ENCODE results near the gene PKIG.

Gene PKIG

DNA sequence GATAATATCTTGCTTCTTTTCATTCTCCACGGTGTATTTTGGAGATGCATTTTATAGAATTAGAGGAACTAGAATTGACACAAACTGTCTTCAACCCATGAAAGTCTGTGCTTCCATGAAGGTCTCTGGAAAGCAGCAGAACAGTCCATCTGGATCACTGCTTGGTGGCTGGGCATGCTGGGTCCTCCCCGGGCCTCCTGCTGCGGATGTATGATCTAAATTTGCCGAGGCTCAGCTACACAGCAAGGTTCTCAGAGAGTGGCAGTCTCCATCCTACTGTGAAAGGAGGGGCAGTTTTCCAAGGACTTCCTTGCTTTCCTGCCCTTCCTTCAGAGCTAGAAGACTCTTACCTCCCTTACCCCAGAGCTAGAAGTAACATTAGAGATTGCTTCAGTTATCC lies 15.1 kb downstream of the PKIG start:
- DNase-seq: no peak

DNA sequence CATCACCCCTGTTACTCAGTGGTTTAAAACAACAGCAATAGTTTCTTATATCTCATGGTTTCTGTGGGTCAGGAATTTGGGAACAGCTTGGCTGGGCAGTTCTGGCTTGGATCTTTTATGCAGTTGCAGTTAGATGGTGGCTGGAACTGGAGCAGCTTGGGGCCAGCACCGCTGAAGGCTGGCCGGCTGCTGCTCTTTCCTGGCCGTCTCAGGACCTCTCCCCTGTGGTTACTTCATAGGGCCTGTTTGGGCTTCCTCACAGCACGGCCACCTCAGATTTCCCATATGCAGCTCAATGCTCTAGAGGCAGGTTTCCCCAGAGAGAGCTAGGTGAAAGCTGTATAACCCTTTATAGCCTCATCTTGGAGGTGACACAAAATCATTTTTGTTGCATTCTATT lies 15.6 kb downstream of the PKIG start:
- DNase-seq: no peak

DNA sequence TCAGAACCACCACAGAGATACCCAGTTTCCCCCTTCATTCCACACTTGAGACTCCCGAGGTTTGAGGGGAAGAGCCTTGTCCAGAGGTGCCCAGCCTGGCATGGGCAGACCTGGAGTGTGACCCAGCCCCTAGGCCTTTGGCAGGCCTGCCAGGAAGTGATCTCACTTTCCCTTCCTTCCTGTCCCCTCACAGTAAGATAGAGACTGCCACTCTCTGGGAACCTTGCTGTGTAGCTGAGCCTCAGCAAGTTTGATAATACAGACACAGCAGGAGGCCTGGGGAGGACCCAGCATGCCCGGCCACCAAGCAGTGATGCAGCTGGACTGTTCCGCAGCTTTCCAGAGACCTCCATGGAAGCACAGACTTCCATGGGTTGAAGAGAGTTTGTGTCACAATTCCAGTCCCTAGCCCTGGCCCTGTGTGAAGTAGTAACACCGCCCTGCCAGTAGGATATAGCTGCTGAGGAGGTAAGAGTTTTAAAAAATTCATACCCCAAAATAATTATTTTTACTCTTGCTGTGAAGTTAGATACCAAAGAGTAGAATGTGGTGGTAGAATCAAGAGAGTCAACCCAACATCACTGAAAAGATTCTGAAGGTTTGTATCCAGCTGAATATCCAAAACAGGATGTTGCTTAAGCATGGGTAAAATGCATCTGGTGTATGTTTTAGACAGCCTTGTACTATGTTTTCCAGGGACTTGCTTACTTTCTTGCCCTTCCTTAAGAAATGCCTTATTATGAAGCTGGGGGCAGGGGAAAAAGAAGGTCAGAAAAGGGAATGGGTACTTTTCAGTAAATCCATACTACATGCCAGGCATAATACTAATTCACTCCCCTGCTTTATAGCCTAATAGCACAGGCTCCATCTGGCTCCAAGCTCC lies 16.3 kb downstream of the PKIG start:
- DNase-seq: no peak

DNA sequence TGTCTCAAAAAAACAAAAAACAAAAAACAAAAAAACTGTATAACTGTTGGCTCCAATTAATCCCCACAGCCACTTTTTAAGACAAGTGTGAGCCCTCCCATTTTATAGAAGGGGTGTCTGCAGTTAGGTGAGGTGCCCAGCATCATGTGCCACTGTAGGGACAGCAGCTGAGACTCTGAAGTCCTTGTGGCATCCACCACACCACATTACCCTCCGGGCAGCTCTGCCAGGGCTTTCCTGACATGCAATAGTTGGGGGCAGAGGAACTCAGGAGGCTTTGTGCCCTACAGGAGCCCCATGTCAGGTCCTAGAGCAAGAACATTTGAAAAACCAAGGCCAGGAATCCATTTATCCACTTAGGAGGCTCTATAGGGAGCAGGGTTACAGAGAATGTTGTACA lies 17.3 kb downstream of the PKIG start:
- DNase-seq: no peak

DNA sequence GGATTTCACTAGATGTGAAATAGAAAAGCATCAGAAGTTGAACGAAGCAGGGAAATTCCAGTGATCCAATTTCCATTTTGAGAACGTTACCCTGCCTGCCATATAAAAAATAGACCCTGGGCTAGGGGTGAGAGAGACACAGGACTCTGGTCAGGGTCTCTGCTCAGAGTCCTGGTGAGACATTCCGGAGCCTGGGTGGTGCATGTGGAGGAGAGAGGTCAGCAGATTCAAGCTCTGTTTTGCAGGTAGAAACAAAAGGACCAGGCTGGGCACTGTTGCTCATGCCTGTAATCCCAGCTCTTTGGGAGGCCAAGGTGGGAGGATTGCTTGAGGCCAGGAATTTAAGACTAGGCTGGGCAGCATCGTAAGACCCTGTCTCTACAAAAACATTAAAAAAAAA lies 17.9 kb downstream of the PKIG start:
- DNase-seq: no peak

DNA sequence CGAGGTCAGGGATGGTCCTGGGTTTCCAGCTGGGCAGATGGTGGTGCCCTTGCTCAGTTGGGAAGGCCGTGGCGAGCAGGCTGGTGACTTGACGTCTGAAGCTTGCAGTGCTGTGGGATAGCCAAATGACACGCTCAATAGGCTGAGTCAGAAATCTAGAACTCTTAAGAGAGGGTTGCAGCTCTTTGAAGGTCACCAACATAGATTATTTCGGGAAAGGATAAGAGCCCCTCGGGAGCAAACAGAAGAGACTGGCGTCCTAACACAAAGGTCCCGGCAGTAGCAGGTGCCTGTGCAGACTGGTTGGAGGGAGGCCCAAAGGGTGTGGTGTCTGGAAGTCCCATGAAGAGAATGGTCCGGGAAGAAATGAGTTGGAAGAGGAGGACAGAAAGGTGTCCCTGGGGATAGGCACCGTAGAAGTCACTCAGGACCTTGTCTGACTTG lies 18.4 kb downstream of the PKIG start:
- DNase-seq: no peak

DNA sequence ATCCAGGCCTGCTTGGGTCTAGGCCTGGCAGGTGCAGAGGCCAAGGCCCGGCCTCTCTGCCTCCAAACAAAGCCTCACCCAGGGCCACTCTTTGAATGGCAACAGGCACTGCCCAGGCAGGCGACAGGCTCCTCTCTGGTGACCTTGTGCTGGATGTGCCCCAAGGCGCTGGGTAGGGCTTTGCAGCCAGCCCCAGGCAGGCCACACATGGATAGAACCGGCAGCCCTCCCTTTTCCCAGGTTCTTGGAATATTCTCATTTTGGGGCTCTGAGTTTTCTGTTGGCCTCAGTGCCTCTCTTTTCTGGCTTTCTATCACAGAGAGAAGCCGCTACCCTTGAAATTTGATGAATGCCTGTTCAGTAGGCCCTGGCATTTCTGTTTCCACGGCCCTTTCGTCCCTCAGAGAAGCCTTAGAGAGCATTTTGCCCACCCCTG lies 18.9 kb downstream of the PKIG start:
- no peak for DNase-seq

DNA sequence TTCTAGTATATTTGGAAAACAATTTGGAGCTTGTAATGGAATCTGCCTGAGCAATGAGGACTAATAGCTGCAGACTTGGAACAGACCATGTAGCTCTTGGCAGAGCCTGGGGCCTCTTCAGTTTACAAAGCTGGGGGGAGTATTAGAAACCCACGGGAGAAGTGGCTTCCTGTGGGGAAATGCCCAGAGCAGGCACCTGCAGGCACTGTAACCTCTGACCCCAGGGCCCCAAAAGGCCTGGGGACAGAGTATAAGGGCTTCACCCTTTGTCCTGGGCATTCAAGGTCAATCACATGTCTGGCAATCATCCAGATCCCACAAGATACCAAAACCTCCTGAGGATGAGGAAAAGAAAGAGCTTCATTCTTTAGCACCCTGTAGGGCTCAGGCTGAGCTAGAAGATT lies 19.4 kb downstream of the PKIG start:
- DNase-seq: no peak

DNA sequence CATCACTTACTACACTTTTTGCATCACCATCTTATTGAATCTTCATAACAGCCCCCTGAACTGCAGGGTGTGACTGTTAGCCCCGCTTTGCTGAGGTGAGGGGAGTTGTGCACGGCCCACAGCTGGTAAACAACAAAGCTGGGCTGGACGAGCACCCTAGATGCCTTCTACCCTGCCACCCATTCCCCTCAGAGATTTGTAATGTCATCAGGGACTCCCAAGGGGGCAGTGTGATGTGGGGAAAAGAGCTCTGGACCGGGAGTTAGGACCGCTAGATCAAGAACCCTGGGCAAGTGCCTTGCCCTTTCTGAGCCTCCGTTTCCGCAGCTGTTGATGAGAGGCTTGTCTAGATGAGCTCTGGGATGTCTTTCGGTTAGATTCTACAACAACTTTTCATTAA lies 20.9 kb downstream of the PKIG start:
- DNase-seq: no peak

DNA sequence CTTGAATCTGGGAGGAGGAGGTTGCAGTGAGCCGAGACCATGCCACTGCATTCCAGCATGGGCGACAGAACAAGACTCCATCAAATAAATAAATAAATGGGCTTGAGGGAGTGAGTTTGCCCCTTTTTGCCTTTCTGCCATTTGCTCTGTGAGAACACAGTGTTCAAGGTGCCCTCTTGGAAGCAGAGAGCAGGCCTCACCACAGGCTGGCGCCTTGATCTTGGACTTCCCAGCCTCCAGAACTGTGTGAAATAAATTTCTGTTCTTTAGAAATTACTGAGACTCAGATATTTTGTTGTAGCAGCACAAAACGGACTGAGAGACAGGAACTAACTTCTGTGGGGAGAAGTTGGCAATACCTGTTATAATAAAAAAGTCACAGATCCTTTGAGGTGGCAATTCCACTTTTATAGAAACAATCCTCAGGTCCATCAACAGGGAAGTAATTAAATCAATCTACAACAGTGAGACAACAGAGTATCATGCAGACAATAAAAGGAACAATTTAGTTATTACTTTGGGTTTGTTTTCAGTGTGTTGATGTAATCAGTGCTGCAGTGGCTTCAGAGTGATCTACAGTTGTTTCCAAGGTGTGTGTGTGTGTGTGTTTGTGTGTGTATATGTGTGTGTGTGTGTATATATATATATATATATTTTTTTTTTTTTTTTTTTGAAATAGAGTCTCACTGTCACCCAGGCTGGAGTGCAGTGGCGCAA lies 24.5 kb downstream of the PKIG start:
- no peak for DNase-seq

DNA sequence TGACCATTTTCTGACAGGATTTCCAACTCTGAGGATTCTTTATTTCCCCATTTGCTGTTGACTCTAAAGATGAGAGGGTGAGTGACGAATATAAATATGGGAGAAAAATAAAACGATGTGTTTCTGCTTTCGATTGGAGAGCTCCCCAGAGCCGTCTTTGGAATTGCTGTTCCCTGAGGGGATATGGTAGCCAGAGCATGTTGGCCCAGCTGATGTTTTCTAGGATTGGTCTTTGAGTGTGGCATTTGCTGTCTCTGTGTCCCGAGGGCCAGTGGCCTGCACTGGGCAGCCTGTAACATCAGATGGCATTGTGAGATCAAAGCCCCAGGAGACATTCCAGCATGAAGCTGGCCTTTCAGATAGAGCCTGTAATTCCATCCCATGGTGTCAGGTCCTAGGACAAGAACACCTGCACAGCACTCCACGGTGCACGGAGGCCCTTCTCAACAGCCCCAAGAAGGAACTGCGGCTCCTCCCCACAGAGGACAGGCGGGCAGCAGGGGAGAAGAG lies 26.7 kb downstream of the PKIG start:
- no peak for DNase-seq

DNA sequence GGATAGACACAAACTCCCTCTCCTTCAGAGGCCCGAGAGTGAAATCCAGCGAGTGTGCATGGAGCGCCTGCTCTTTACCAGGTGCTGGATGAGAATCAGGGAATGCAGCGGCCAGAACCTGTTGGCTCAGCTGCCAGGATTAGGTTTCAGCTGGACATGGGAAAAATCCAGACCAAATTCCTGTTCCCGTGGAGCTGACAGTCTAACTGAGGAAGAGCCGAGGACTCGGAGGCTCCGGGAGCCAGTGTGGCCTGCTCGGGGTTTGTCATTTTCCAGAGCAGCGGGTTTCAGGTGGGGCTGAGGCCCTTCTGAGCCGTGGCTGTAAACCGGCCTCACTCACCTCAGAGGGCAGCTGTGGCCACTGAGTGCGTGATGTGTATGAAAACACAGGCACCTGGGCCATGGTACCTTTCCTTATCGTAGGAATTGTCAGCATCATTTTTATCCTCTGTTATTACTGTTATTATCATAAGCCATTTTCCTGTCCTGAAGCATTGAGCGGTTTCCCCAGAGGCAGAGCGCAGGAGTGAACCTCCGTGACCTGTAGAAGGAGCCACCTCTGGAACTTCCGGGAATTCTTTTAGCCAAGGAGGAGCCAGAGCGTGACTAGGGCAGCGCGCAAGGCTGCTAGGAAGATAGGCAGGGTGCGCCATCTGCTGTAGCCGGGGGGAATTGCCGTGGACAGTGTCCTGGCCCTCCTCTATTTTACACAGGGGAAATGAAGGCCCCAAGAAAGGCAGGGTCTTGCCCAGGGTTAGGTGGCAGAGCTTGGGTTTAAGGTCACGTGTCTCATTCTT lies 27.3 kb downstream of the PKIG start:
- peak; percentile 70 for DNase-seq

DNA sequence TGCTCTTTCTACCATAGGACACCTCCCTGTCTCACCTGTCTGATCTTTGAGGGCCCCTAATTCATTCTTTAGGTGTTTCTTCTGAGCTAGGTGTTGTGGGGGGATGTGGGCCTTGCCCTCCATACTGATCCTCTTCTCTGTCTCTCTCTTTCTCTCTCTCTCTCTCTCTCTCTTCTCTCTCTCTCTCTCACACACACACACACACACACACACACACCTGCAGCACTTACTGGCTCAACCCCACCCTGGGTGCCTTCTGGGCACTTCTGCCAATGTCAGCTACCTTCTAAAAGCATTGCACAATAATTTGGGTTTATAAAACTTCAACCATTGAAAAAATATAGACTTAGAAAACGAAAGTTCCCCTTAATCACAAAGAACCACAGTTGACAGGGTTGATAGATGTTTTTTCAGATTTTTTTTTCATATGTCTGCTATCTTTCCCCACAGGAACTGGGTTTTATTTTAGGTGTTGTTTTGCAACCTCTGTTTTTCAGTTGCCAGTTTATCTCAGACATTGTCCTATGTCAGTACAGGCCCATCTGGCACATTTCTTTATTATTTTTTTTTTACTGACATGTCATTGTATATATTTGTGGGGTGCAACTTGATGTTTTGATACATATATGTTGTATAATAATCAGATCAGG lies 28.1 kb downstream of the PKIG start:
- no peak for DNase-seq

DNA sequence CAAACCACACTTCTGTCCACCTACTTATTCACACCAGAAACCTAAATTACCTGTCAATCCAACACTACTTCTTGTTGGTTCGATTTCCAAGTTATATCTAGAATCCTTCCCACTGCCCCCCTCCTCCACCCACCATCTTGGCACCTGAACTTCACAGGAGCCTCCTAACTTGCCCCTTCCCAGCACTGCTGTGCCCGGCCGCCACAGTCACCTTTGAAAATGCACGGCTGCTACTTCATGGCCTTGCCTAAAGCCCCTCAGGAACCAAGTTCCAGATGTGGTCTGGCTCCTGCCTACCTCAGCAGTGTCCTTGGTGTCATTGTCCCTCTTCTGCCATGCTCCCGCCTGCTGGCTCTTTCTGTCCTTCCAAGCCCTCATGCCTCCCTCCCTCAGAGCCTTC lies 31.2 kb downstream of the PKIG start:
- DNase-seq: no peak

DNA sequence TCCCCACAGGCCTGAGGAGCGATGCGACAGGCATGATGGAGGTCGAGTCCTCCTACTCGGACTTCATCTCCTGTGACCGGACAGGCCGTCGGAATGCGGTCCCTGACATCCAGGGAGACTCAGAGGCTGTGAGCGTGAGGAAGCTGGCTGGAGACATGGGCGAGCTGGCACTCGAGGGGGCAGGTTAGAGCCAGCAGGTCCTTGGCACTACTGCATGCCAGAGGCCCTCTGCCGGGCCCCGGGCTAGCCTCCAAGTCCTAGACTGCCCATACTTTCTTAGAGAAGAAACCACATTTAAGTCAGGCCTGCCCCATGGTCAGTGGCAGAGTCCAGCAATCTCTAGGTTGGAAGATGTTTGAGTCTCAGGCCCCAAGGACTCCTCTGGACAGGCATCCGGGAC lies 32.1 kb downstream of the PKIG start:
- no peak for DNase-seq

DNA sequence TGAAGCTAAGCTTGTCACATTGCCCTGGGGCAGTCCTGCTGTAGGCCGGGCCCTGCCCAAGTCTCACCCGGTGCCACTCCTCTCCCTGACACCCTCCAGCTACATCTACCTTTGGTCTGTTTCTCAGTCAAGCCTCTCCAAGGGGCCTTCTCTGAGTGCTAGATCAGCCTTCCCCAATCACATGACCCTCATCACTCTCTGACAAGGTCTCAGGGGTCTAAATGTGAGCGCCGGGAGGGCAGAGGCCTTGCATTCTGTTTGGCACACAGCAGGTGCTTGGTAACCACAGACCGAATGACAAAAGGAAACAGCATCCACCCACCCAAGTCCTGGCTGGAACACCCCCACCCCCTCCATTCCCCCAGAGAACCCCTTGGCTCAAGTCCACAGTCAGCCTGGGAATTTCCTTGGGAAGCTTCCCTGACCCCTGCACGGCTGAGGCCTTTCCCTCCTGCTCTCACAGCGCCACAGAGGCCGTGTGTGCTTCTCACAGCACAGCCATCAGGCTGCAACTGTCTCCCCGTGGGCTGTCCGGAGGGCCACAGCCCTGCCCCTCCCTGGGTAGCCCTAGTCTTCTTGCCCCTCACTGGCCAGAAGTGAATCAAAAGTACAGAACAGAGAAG lies 32.9 kb downstream of the PKIG start:
- no peak for DNase-seq

DNA sequence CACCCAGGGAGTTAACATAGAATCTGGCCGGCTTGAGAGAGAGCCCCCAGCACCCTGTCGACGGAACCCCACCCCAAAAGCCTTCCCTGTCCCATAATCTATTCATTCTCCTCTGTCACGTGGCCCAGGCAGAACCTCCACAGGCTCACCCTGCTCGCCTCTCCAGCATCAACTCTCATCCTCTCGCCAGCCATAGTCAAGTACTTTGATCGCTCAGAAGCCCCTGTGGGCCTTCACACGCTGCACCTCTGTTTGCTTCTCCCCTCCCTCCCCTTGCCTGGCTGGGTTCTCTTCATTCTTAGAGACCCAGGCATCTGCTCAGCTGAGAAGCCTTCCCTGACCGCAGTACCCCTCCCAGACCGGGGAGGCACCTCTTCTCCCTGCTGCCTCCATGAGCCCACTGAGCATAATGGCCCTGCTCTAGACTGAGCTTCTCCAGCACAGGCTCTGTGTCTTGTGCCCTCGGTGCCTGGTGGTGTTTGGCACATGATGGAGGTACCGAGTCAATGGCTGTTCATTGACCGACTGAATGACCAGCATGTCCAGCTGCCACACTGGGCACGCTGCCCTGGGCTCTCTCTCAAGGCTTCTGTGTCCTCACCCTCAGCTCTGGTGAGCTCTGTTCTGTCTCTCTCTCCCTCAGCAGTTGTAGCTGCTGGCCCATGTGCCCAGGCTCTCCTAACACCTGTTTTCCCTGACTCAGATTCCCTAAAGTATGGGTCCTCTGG lies 33.7 kb downstream of the PKIG start:
- no peak for DNase-seq

DNA sequence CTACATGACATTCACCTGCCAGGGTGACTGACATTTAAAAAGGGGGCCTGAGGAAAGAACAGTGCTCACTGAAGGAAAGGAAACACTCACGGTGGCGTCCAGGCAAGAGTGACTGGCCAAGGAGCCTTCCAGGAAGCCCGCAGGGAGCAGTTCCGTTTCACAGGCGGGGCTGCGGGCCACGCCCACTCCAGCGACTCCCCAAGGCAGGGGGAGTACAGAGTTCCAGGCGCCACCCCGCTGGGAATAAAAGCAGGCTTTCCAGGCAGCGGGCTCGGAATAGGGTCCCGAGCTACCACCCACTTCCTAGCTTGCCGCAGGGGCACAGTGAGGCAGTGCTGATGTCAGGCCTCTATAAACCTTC lies 34.2 kb downstream of the PKIG start:
- no peak for DNase-seq

DNA sequence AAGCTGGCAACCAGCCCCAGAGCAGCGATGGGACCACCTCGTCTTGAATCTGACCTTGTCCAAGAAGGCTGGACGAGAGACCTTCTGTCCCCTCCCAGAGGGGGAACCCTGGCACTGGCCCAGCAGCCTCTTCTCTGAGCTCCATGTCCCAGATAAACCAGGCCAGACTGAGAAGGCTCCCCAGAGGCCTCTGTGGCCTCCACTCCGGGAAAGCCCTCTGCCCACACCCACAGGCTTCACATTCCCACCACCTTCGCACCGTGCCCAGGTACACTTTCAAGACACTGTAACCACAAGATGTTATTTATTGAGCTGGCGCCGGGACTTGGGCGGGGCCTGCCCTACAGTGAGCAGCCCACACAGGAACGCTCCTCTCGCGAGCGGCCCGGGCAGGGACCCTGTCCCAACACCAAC lies 35.9 kb downstream of the PKIG start:
- no peak for DNase-seq

DNA sequence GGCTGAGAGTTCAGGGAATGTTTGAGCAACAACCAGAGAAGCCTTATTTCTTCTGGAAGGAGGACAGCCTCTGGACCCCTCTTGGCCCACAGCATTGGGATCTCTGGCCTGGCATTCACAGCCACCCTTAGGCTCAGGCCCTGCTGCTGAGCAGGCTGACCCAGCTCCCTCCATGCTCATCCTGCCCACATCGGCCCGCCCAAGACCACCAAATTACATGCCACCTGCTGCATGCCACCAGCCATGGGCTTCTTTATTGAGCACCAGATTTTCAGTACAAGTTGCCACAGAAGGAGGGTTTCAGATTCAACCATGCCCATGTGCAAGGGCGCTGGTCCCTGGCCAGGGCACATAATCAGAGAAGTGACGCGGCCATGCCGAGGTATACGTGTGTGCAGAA lies 36.9 kb downstream of the PKIG start:
- no peak for DNase-seq

DNA sequence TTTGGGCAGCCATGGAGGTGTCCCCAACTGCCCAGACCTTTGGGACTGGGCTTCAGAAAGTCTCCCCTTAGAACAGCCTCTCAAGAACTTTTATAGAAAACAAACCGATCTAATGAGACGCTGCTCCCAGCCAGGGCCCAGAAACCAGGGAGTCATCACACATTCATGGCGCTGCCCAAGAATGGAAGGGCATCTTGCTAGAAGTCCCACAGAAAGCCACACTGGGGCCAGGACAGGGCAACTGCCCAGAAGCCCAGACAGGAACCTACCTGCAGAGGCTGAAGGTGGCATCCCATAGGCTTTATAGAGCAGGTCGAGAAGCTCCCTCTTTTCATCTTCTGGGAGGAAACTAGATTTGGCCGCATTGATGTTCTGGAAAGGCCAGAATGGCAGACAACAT lies 37.7 kb downstream of the PKIG start:
- no peak for DNase-seq

DNA sequence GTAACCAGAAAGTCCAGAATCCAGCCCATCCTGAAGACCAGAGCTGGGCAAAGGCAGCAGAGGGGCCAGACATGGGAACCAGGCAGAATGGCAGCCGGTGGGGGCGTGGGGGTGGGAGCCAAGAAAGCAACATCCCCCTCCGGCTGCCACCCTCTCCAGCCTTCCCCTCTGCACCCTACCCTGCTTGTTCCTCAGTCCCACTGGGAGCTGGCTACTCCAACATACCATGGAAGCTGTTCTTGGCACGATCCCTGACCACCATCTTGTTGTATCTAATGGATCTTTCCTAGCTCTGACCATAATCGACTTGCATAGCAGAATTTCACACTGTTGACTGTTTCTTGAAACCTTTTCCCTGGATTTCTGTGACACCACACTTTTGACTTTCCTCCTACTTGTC lies 38.9 kb downstream of the PKIG start:
- no peak for DNase-seq

All from NCI-H510A (cell line).